Urinary bladder (tissue), 4 donors: ENCODE data around the gene SAXO2. TPM values are rescaled to one million over a fixed set of nuclear protein-coding genes. Genes with fewer than 3 reads are reported as not detected.
"Not testable (repeated sequence)": the region's sequence is repeated elsewhere in the genome, so short reads cannot be mapped to it uniquely, and the experiment has no call there.

ENCODE experiments used
- DNase-seq: peaks from one replicate; pipeline ENCODE4 v3.0.0-alpha.2; 2015; ENCODE audit errors: extremely low spot score
- H3K27ac ChIP-seq: one replicate; pipeline ENCODE4 v1.5.1; 2013; ENCODE audit warnings: low read depth, mild to moderate bottlenecking, moderate library complexity
- H3K36me3 ChIP-seq: one replicate; pipeline ENCODE4 v1.6.1; 2013; ENCODE audit warnings: mild to moderate bottlenecking, moderate library complexity; ENCODE audit not compliant: insufficient read depth
- H3K4me1 ChIP-seq: one replicate; pipeline ENCODE4 v1.6.1; 2013; ENCODE audit warnings: mild to moderate bottlenecking, moderate library complexity; ENCODE audit not compliant: insufficient read depth
- H3K4me3 ChIP-seq: one replicate; pipeline ENCODE4 v1.5.1; 2013; ENCODE audit warnings: low read depth, low read length
- WGBS: extraction: QIAGEN DNeasy Blood & Tissue Kit; methylation state at CpG from one replicate; pipeline ENCODE4 v1.1.7; 2013; 5-methylcytosine and 5-hydroxymethylcytosine counted together
- polyA plus RNA-seq: library from polyadenylated mRNA; stranded (reverse); fragments of 200-250 nt; gene quantifications from one replicate; pipeline ENCODE4 v1.2.3, GENCODE V29; 2013
- total RNA-seq: library from RNA; depleted of rRNA; stranded (reverse); fragments of >200 nt; gene quantifications from one replicate; pipeline ENCODE4 v1.2.3, GENCODE V29; 2014
- donor health status: healthy with polysubstance abuse.
- donor health status: healthy.

SAXO2 gene
- total and polyA plus RNA-seq, 2 donors: 0.49 to 4.7 TPM

- H3K36me3 ChIP-seq: no peaks in the 10 kb centered on the region
- no peak overlapping the region for H3K27ac ChIP-seq
- H3K4me1 ChIP-seq: no peaks in the 10 kb centered on the region
- no peak overlapping the region for H3K4me3 ChIP-seq
- no peak for DNase-seq
- 66% methylated on average over 7 of the region's 8 CpGs for WGBS
Observed at GRCh38 chr15:82312586-82313349, 50.1 kb downstream of the SAXO2 start.

GRCh38 chr15:82313446-82313845, 50.8 kb downstream of the SAXO2 start:
- Histone ChIP-seq H3K4me3 (no peak overlapping the region), H3K27ac (no peak overlapping the region), H3K36me3 (no peaks in the 10 kb centered on the region), H3K4me1 (no peaks in the 10 kb centered on the region)
- 100% methylated on average over 2 of the region's 2 CpGs for WGBS
- DNase-seq: no peak

- H3K4me1 ChIP-seq, DNase-seq, H3K4me3 ChIP-seq, H3K36me3 ChIP-seq, H3K27ac ChIP-seq: not testable (repeated sequence)
- WGBS: 85% methylated on average over 21 of the region's 21 CpGs
Observed at GRCh38 chr15:82313951-82314768, 51.5 kb downstream of the SAXO2 start.

GRCh38 chr15:82314769-82315518, 52.3 kb downstream of the SAXO2 start:
- Histone ChIP-seq H3K4me3 (no peak overlapping the region), H3K36me3 (no peaks in the 10 kb centered on the region), H3K27ac (no peak overlapping the region), H3K4me1 (no peaks in the 10 kb centered on the region)
- DNase-seq: no peak
- WGBS: 85% methylated on average over 9 of the region's 9 CpGs

GRCh38 chr15:82315519-82316246, 53.1 kb downstream of the SAXO2 start:
- no peak overlapping the region for H3K4me3 ChIP-seq
- no peak for DNase-seq
- no peak overlapping the region for H3K27ac ChIP-seq
- 81% methylated on average over 24 of the region's 24 CpGs for WGBS
- H3K36me3 ChIP-seq: no peaks in the 10 kb centered on the region
- H3K4me1 ChIP-seq: no peaks in the 10 kb centered on the region

- WGBS: 91% methylated on average over 23 of the region's 23 CpGs
- not testable (repeated sequence) for H3K36me3 ChIP-seq, H3K4me3 ChIP-seq, DNase-seq, H3K27ac ChIP-seq, H3K4me1 ChIP-seq
Observed at GRCh38 chr15:82316247-82317090, 53.9 kb downstream of the SAXO2 start.

- no peaks in the 10 kb centered on the region for H3K36me3 ChIP-seq
- DNase-seq: no peak
- WGBS: 91% methylated on average over 12 of the region's 12 CpGs
- no peak overlapping the region for H3K4me3 ChIP-seq
- no peaks in the 10 kb centered on the region for H3K4me1 ChIP-seq
- no peak overlapping the region for H3K27ac ChIP-seq
Observed at GRCh38 chr15:82317091-82317489, 54.5 kb downstream of the SAXO2 start.

- H3K36me3 ChIP-seq, H3K4me3 ChIP-seq, H3K4me1 ChIP-seq, DNase-seq, H3K27ac ChIP-seq: not testable (repeated sequence)
- 85% methylated on average over 7 of the region's 7 CpGs for WGBS
Observed at GRCh38 chr15:82317516-82317915, 54.9 kb downstream of the SAXO2 start.

GRCh38 chr15:82318281-82318680, 55.7 kb downstream of the SAXO2 start:
- H3K36me3 ChIP-seq, H3K4me3 ChIP-seq, DNase-seq, H3K4me1 ChIP-seq, H3K27ac ChIP-seq: not testable (repeated sequence)
- WGBS: 93% methylated on average over 8 of the region's 8 CpGs

- DNase-seq, H3K36me3 ChIP-seq, H3K27ac ChIP-seq, H3K4me1 ChIP-seq, H3K4me3 ChIP-seq: not testable (repeated sequence)
- WGBS: 88% methylated on average over 16 of the region's 19 CpGs
Observed at GRCh38 chr15:82319522-82320278, 57.1 kb downstream of the SAXO2 start.

GRCh38 chr15:82320861-82321260, 58.2 kb downstream of the SAXO2 start:
- not testable (repeated sequence) for DNase-seq, H3K36me3 ChIP-seq, H3K27ac ChIP-seq, H3K4me1 ChIP-seq, H3K4me3 ChIP-seq
- 81% methylated on average over 3 of the region's 6 CpGs for WGBS

GRCh38 chr15:82322488-82322887, 59.9 kb downstream of the SAXO2 start:
- not testable (repeated sequence) for H3K36me3 ChIP-seq, H3K4me1 ChIP-seq, H3K27ac ChIP-seq, H3K4me3 ChIP-seq, DNase-seq
- 81% methylated on average over 6 of the region's 10 CpGs for WGBS
